Progenitor cell of endocrine pancreas (in vitro differentiated cells): Measurements from ENCODE around the gene TMEM220. TPM values are rescaled to one million over a fixed set of nuclear protein-coding genes. Genes with fewer than 3 reads are reported as not detected.

Experiments used
- DNase-seq: peaks from one replicate; pipeline ENCODE4 v3.0.0; 2021; ENCODE audit warnings: low spot score; ENCODE audit not compliant: unreplicated experiment
- H3K27ac Mint-ChIP-seq: 2 replicates; pipeline ENCODE4 v1.8.0; 2021; ENCODE audit warnings: mild to moderate bottlenecking, moderate library complexity, mixed read lengths
- H3K27me3 Mint-ChIP-seq: 2 replicates; pipeline ENCODE4 v1.8.0; 2021; ENCODE audit warnings: mixed read lengths
- H3K36me3 Mint-ChIP-seq: 2 replicates; pipeline ENCODE4 v1.8.0; 2022; ENCODE audit warnings: mixed read lengths; ENCODE audit not compliant: insufficient read depth
- H3K4me1 Mint-ChIP-seq: 2 replicates; pipeline ENCODE4 v1.8.0; 2021; ENCODE audit warnings: low read depth, mixed read lengths
- H3K4me3 Mint-ChIP-seq: 2 replicates; pipeline ENCODE4 v1.8.0; 2021; ENCODE audit warnings: low read depth, mild to moderate bottlenecking, moderate library complexity, mixed read lengths
- H3K9me3 Mint-ChIP-seq: 2 replicates; pipeline ENCODE4 v1.8.0; 2021; ENCODE audit warnings: low read depth, mixed read lengths
- total RNA-seq: library from RNA; stranded (reverse); gene quantifications from 2 replicates; pipeline ENCODE4 v1.2.1, GENCODE V29; 2021
- TF ChIP-seq, protein P1 (sequence below): fragments of 200-600 bp; sonication (generic); IDR thresholded peaks from one replicate; pipeline ENCODE4 v1.5.0; 2021; ENCODE audit warnings: antibody characterized with exemption, mild to moderate bottlenecking; ENCODE audit not compliant: unreplicated experiment

Gene TMEM220
- total RNA-seq, 1 donor from 2014 or later = 3.3 TPM

DNA sequence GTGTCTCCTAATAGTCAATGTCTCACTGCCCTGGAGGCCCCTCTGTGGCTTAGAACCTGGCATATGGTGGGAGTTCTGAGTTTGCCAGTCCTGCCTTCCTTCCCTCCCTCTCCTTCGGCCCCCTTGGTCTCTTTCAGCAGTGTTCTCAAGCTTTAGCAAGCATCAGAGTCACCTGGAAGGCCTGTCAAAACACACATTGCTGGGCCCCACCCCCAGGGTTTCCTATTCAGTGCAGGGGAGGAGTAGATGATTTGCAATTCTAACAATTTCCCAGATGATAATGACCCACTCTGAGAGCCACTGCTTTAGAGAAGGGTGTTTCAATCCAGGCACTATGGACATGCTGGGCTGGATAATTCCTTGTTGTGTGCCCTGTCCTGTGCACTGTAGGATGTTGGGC is 26.4 kb upstream of the TMEM220 start:
- no peak overlapping the region for H3K27ac Mint-ChIP-seq
- no peaks in the 10 kb centered on the region for H3K9me3 Mint-ChIP-seq
- no peak overlapping the region for H3K4me3 Mint-ChIP-seq
- TF ChIP-seq, protein P1, sequence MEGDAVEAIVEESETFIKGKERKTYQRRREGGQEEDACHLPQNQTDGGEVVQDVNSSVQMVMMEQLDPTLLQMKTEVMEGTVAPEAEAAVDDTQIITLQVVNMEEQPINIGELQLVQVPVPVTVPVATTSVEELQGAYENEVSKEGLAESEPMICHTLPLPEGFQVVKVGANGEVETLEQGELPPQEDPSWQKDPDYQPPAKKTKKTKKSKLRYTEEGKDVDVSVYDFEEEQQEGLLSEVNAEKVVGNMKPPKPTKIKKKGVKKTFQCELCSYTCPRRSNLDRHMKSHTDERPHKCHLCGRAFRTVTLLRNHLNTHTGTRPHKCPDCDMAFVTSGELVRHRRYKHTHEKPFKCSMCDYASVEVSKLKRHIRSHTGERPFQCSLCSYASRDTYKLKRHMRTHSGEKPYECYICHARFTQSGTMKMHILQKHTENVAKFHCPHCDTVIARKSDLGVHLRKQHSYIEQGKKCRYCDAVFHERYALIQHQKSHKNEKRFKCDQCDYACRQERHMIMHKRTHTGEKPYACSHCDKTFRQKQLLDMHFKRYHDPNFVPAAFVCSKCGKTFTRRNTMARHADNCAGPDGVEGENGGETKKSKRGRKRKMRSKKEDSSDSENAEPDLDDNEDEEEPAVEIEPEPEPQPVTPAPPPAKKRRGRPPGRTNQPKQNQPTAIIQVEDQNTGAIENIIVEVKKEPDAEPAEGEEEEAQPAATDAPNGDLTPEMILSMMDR = no peak
- H3K36me3 Mint-ChIP-seq = no peaks in the 10 kb centered on the region
- DNase-seq = no peak
- peaks cover 25% of the 10 kb centered on the region for H3K4me1 Mint-ChIP-seq
- peaks cover 40% of the 10 kb centered on the region for H3K27me3 Mint-ChIP-seq

DNA sequence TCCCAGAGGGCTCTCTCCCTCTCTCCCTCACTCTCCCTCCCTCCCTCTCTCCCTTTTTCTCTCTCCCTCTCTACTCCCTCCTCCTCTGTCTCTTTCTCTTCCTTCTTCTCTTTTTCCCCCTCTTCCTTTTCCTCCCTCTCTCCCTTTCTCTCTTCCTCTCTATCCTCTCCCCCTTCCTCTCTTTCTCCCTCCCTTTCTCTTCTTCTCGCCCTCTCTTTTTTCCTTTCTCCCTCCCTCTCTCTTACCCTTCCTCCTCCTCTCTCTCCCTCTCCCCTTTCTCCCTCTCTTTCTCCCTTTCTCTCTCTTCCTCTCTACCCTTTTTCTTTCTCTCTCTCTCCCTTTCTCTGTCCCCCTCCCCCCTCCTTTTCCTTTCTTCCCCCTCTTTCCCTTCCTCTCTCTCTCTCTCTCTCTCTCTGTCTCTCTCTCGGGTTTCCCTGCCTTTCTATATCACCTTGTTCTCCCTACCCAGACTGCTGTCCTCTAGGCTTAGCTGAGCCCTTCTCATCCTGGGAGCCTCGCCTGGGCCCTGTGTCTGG is 25.8 kb upstream of the TMEM220 start:
- peaks cover 25% of the 10 kb centered on the region for H3K4me1 Mint-ChIP-seq
- TF ChIP-seq, protein P1 = no peak
- H3K27me3 Mint-ChIP-seq = peaks cover 42% of the 10 kb centered on the region
- DNase-seq = no peak
- no peak overlapping the region for H3K4me3 Mint-ChIP-seq
- no peaks in the 10 kb centered on the region for H3K36me3 Mint-ChIP-seq
- no peak overlapping the region for H3K27ac Mint-ChIP-seq
- H3K9me3 Mint-ChIP-seq = no peaks in the 10 kb centered on the region

DNA sequence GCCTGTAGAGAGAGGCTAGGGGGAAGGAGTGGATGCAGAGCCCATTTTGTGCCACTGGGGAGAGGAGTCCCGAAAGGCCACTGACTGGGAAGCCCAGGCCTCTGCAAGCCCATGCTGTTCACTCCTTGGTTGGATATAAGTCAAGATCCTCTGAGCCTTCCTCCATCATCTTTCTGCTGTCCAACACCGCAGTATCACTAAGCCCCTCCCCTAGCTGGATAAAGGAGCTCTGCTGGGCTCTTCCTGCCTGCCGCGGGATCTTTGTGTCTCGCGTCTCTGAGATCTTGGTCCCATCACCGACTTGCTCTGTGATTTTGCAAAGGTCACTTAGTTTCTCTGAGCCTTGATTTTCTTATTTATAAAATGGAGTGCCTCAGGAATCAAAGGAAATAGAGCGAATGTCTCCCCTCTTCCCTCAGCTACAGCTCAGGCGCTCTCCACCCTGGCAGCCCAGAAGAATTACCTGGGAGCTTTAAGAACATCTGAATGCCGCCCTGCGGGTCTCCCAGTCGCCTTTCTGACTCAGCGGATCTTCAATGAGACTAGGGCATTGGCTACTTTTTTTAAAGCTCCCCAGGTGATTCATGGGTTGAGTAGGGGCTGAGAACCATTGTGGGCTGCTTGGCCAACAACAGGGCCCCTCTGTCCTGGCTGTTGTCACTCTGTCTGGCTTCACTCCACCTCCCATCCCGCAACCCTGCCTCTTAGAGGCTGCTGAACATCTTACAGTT is 25.2 kb upstream of the TMEM220 start:
- Mint-ChIP-seq H3K9me3 (no peaks in the 10 kb centered on the region), H3K36me3 (no peaks in the 10 kb centered on the region), H3K4me1 (peaks cover 25% of the 10 kb centered on the region), H3K27me3 (peaks cover 46% of the 10 kb centered on the region), H3K27ac (no peak overlapping the region), H3K4me3 (no peak overlapping the region)
- TF ChIP-seq, protein P1 = no peak
- no peak for DNase-seq

DNA sequence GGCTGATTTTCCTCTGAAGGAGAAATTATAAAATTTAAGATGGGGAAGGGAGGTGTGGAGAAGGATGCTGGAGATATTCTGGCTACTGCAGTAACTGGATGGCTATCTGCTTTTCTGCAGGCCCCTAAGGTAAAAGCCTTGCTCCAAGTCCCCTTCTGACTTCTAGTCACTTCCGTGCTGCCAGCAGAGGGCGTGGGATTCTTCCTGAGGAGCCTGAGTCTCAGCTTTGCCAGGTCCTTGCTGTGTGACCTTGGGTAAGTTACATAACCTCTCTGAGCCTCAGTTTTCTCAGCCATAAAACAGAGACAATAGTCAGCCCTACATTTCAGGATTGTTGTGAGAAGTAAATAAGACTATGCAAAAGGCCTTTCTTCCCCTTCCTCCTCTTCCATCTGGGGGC is 24.3 kb upstream of the TMEM220 start:
- Mint-ChIP-seq H3K4me1 (peaks cover 27% of the 10 kb centered on the region), H3K9me3 (no peaks in the 10 kb centered on the region), H3K27ac (no peak overlapping the region), H3K4me3 (no peak overlapping the region), H3K36me3 (no peaks in the 10 kb centered on the region), H3K27me3 (peaks cover 55% of the 10 kb centered on the region)
- TF ChIP-seq, protein P1 = peak; percentile 45
- no peak for DNase-seq

DNA sequence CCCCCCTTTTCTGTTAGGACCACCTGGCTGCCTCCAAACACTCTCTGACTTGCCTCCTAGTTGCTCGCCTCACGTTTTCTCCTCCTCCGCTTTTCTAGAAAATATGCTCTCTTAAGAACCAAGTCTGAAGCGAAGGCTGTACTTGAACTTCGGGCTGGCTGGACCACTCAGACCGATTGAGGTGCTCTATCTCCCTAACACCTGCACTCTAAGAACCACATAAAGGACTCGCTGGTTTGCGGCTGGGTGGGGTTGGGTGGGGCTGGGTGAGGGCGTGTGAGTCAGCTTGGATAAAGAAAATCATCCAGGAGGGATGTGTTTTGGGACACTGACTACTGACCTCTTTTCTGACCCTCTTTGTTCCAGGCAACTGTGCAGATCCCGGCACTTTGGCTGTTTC is 22.9 kb upstream of the TMEM220 start:
- Mint-ChIP-seq H3K9me3 (no peaks in the 10 kb centered on the region), H3K4me1 (peaks cover 24% of the 10 kb centered on the region), H3K36me3 (no peaks in the 10 kb centered on the region), H3K4me3 (no peak overlapping the region), H3K27ac (no peak overlapping the region), H3K27me3 (peaks cover 65% of the 10 kb centered on the region)
- TF ChIP-seq, protein P1 = no peak
- no peak for DNase-seq
